HG03558 (cell line): ENCODE data around the gene APAF1.

Experiments used
- ATAC-seq: cut with Tn5 transposase; IDR thresholded peaks from one replicate; pipeline ENCODE4 v1.9.1; 2021; ENCODE audit warnings: moderate number of reproducible peaks; ENCODE audit not compliant: unreplicated experiment; ENCODE audit errors: extremely low read depth

APAF1 gene

DNA sequence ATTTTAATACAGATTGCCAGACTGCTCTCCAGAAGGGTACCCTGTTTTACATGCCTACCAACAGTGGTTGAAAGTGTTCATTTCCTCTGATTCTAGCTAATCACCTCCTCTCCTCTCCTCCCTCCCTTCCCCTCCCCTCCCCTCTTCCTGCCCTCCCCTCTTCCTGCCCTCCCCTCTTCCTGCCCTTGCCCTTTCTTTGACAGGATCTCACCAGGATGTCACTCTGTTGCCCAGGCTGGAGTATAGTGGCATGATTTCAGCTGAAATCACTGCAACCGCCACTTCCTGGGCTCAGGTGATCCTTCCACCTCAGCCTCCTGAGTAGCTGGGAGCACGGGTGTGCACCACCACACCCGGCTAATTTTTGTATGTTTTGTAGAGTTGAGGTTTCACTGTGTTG lies 24.7 kb downstream of the APAF1 start:
- no peak for ATAC-seq

DNA sequence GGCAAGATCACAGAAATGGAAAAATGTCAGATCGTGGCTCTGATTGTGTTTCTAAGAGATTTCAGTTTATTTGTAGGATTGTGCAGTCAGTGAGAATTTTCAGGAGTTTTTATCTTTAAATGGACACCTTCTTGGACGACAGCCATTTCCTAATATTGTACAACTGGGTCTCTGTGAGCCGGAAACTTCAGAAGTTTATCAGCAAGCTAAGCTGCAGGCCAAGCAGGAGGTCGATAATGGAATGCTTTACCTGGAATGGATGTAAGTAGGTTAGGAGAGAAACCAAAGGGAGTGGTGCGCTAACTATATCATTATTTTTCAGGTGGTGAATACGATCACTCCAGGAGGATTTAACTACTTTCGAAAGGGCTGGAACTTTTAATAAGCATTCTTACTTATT lies 26.4 kb downstream of the APAF1 start:
- ATAC-seq = no peak

DNA sequence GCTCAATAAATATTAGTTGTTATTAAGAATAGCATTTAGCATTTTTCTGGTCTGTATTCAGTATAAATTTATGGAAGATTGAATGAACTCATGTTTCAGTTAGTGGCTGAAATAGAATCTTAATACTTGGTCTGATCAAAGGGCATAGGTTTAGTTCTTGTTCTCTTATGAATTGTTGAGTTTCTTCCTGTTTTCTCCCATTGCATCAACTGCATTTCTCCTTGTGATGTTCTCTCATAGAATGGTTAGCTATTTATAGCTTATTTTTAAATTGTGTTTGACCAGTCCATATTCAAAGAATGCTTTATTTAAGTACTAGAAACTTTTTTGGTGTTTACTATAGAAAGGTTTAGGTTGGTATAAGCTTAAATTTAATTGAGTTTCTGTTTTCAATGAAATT lies 29.8 kb downstream of the APAF1 start:
- ATAC-seq = no peak

DNA sequence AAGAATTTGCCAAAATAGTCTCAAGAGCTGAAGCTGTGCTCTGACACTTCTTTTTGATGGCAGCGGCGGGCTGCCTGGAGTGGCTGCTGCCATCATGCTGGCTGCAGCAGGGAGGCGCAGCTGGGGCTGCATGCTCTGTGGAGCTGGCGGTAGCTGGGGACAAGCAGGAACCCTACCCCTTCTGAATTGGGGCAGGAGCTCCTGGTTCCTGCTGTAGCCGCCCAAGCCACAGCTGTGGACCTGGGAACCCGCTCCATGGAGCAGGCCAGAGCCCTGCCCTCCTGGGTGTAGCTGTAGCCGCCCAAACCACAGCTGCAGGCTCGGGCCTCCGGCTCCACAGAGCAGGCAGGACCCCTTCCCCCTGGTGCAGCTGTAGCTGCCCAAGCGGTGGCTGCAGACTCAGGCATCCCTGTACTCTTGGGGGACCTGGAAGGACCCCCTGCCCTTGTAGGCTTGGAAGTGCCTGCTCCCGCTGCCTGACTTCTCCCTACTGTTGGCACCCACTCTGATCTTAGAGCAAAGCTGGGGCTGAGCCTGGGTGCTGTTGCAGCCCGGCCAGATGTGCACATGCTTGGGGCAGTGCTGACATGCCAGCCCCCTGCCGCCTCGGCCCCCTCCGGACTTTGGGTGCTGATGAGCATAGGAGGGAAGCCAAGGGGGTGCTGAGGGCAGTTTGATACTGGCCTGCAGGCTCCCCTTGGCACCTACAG lies 33.3 kb downstream of the APAF1 start:
- no peak for ATAC-seq

DNA sequence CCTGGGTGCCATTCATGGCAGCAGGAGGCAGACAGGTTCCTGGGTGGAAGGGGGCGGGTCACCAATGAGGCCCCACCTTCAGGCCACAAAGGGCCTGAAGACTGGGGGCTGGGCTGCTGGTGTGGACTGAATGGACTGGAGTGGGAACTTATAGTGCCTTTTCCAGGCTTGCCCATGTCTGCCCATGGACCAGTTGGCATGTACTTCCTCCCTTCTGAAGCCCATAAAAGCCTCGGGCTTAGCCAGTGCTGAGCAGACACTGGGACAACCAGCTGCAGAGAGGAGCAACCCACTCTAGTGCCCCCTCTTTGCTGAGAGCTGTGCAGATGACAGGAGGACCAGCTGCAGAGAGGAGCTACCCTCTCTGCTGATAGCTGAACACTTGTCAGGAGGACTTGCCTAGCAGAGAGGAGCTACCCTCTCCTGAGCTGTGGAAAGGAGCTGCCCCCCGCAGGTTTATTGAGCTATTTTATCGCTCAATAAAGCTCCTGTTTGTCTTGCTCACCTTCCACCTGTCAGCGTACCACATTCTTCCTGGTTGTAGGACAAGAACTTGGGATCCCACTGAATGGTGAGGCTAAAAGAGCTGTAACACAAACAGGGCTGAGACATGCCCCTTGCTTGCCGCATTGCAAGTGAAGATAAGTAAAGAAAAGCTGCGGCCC lies 34.0 kb downstream of the APAF1 start:
- no peak for ATAC-seq

DNA sequence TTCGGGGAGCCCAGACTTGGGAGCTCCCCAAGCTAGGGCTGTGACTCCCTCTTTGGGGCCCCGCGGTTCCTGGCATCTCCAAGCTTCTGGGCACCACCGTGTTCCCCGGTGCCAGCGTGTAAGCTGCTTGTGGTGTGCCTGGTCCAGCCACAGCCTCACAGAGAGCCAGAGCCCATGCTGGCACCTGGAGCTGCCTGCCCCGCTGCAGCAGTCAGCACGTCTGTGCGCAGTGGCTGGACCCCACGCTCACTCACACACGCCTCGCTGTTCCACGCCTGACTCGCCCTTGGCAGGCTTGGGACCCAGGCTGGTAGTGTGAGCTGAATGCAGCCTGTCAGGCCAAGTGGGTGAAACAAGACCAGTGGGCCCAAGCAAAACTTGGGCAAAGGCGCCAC lies 34.5 kb downstream of the APAF1 start:
- no peak for ATAC-seq

DNA sequence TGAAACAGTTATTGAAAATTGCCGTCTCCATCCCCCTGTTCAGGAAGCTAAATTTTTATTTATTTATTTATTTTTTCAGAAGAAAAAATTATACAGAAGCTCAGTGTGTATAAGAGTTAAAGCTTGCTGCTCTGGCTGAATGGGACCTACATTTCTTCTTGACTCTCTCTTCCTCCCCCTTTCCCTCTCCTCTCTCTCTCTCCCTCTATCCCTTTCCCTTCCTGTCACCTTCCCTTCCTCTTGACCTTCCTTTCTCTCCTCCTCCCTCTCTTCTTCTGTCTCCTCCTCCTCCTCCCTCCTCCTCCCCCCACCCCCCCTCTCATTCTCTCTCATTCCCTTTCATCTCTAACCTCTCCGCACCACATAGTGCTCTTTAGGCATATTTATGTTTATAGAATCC lies 39.1 kb downstream of the APAF1 start:
- ATAC-seq = no peak

DNA sequence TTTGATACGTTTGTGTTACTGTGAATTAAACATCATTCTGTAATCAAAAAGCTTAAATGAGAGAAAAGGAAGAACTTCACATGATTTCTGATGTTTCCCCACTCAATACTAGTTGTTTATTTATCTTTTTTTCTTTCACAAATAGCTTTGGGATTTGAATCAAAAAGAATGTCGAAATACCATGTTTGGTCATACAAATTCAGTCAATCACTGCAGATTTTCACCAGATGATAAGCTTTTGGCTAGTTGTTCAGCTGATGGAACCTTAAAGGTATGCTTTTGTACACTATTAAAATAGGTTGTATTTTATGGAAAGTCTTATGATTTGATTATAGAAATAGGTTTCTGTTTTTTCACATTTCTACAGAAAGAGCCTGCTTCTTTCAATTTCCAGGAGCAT lies 41.5 kb downstream of the APAF1 start:
- ATAC-seq = no peak

DNA sequence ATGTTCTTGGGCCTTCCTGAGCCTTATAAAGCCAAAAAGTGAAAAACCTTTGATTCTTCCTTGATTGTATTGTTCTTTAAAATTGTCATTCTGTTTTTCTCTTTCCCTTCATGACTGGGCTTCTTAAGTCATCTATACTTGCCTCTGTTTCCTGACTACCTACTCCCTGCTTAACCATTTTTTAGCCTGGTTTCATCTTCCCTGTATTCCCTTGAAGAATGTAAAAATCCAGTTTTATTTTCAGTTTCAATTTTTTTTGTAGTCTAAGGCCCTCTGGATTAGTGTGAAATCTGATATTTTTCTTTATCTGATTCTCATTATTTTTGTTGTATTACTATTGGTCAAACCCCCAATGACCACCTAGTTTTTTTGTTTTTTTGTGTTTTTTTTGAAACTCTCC lies 46.3 kb downstream of the APAF1 start:
- ATAC-seq = no peak

DNA sequence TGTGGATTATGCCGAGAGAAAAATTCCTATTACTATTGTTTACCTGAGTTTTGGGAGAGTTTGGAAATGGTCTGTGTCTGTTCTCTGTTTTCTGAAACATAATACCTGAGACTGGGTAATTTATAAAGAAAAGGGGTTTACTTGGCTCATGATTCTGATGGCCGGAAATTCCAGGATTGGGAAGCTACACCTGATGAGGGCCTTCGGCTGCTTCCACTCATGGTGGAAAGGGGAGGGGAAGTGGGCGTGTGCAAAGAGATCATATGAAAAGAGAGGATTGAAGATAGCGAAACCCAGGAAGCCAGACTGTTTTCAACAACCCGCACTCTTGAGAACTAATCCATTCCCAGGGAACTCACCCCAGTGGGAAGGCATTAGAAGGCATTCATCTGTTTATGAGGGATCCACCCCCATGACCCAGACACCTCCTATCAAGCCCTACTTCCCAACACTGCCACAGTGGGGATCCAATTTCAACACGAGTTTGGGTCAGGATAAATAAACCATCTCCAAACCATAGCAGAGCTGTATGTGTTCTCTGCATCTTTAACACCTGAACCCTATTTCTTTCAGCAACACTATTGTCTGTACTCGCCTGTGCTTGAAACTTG lies 51.1 kb downstream of the APAF1 start:
- ATAC-seq = no peak

DNA sequence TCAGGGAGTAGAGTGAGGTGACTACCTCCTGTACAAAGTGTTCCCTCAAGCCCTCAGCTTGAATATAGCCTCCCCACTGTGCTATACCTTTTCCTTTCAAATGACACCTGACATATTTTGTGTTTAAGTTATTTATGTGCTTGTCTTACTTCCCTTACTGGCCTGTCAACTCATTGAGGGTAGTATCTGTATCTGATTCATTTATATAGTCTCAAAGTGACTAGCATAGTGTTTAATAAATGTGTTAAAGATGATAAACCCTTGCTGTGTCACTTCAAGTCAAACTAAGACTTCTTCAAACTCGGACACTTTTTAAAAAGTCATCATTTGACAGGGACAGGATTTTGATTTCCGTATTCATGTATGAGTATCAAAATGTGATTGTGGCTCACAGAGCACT lies 52.1 kb downstream of the APAF1 start:
- no peak for ATAC-seq

DNA sequence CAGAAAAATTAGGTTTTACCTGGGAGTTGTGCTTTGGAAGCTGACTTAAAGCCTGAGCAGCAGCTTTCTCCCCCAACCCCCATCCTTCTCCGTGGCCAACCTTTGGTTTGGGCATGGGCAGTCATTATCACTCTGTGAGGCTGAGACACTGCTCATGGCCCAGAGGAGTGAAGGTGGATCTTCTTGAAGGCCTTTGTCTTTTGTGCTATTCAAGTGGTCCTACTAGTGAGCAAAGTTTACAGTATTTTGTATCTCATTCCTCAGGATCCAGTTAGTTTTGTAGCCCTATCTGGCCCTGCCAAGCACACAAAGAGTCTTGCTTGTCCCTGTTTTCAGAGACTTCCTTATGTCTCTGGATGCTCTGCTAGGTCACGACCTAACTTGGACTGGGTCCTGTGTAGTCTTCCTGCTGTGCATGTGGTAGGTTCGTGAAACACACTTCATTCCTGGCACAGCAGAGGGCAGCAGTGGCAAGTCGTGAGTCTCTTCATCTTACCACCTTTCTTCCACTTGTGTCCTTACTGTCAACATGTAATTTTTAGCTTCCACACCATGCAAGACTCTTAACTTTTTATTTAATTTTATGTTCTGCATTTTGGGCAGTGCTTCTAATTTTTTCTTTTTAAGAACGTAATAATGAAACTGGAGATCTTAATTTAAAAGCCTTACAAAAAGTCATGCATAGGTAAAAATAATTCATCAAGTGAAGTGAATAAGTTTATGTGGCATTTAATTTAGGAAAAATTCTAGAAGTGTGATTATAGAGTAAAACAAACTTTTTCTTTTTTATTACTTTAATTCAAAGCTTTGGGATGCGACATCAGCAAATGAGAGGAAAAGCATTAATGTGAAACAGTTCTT lies 53.7 kb downstream of the APAF1 start:
- ATAC-seq = peak; percentile 90

DNA sequence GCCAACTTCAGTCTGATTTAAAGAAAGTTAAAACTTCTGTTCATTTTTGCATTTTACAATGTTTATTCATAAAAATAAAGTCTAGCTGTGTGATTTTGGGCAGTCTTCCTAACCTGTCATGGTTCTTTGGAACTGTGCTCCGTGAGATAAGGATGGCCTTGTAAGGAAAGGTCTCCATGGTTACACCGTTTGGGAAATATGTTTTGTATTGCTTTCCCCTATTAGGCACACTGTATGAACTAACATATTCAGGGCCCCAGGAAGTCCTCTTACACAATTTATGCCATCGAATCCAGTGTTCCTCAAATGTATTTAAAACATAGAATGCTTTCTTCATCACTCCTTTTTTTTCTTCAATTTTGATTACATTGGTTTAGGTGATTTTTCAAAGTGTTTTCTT lies 54.5 kb downstream of the APAF1 start:
- no peak for ATAC-seq

DNA sequence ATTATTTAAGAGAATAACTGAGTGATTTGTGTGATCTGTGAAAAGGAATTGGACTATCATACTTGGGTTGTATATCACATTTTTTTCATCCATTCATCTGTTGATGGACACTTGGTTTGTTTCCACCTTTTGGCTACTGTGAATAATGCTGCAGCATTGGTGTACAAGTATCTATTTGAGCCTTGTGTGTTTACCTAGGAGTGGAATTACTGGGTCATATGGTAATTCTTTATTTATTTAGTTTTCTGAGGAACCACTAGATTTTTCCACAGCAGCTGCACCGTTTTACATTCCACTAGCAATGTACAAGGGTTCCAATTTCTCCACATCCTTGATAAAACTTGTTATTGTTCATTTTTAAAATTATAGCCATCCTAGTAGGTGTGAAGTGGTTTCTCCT lies 56.1 kb downstream of the APAF1 start:
- ATAC-seq = no peak

DNA sequence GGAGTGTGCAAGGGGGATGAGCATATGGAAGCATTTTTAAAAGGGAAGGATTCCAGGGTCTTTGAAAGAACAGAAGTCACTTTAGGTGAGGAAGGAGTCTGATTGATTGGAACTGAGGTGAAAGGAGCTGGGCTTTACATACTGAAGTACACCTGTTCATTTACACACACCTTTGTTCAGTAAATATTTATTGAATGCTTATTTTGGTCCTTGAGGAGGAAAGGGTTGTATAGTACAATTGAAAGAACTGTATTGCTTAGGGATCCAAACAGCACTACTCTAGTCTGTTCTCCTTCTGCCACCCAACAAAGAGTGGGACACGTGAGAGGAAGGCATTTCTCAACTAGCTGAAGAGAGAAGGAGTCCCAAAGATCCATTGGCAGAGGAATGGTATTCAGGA lies 63.9 kb downstream of the APAF1 start:
- no peak for ATAC-seq

DNA sequence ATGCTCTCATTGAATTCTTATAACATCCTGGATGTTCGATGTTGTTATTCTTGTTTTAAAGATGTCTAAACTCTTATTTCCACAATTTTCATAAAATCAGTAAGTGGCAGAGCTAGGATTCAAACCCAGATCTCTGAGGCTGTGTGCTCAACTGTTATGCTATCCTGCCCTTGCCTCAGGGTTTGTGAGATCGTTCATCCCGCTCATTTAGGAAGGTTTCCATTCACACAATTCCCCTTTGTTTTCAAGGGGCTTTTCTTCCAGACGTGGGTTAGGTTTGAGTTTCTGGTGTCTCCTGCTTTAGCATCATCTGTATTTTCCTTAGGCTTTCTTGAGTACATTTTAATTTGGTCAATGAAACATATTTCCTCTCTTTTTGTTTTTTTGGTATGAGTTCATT lies 69.3 kb downstream of the APAF1 start:
- no peak for ATAC-seq

DNA sequence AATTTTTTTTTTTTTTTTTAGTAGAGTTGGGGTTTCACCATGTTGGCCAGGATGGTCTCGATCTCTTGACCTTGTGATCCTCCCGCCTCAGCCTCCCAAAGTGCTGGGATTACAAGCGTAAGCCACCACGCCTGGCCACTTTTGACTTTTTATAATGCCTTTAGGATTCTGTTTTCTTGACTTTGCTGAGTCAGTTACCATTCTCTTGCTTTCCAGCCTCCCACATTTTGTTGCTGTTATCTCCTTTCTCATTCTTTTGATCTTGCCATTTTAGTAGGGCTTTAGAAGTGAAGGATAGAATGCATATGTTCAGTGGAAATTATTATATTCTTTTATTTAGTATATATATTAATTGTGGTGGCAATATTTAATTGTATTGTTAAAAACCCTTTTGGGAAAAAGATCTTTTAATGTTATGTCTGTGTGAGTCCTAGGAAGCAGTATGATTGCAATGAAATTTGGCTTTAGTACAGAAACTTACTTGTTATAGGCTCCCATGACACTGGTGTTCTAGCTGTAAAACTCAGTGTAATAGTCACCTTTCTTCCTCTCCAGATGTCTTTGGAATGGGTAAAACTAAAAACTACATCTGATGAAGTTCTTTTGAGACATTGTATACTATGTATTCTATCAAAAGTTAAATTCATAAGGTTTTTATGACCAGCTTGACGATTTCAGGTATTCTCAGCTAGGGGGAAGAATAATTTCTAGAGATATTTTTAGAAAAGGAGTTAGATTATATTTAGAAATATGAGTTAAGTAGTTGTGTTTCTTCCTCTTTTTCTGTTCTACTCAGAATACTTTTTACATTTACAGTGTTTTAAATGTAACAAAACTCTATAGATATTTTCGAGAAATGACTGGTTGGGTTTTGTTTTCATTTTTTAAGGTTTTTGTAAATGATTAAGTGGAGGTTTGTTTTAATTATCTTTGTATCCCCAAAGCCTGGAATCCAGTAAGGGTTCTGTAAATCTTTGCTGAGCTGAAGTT lies 74.7 kb downstream of the APAF1 start:
- ATAC-seq = no peak

DNA sequence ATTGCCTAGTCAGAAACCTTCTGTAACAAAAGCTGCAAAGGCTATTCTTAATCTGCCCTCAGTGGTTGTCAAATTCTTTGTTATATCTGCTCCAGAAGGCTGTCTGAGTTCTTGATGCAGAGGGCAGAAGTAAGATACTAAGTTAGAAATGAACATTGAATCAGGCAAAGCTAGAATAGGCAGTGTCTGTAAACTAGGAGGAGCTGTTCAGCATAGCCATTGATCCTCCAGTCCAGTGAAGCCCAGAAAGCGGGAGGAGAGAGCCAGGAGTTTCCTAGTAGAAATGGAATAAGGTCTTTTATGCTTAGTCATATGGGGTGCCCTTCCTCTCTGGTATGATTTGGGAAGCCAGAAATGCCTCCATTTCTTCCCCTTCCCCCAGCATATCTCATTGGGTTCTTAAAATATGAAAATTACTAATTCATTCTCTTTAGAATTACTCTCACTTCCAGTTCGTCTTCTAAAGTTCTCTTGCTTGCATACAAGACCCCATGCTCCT lies 76.2 kb downstream of the APAF1 start:
- ATAC-seq = no peak

DNA sequence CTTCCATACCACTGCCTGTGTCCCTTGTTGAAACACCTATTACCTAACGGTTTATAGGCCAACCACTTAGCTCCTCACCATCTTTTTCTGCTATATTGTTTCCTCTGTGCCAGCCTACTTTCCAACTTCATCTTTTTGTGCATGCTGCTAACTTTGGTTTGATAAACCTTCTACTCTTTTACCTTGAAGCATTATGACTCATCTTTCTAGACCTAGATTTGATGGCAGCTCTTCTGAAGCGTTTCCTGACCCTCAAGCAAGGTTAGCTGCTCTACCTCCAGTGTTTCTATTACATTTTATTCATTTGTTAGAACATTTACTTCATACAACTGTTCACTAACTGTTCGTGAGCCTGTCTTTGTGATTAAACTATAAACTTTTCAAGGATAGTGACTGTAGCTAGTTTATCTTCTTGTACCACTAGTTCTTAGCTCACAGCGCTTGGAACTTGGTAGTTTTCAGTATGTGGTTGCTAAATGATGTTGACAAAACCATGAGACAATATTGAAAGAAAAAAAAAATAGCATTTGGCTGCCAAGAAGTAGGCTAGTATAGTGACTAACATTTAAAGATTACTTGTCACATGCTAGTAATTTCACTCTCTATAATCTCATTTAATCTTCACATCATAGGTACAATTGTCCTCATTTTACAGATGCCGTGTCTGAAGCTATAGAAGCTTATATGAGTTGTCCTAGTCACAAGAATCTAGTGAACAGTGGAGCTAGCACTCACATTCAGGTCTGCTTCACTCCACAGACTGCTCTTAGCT lies 79.5 kb downstream of the APAF1 start:
- no peak for ATAC-seq
